Ovary (tissue), 3 donors: ENCODE data around the gene MYRF.

ENCODE experiments used
- EP300 ChIP-seq: sonication (generic); formaldehyde crosslinking; IDR thresholded peaks from one replicate; pipeline ENCODE4 v1.6.1; 2017; ENCODE audit warnings: antibody characterized with exemption
- POLR2A ChIP-seq: fragments of 450-650 bp; IDR thresholded peaks from one replicate; pipeline ENCODE4 v1.6.1; 2017; ENCODE audit warnings: antibody characterized with exemption, mild to moderate bottlenecking, moderate library complexity
- TF ChIP-seq, protein P1 (sequence below), 3 donors: fragments of 450-650 bp in 2 of 3; fragments of 200-600 bp in 1 of 3; IDR thresholded peaks; one replicate each; pipeline versions ENCODE4 v1.5.1 to v1.8.0; 2016 to 2022; ENCODE audit warnings: antibody characterized with exemption in 3 of 3, mild to moderate bottlenecking in 1 of 3
- donor health status: DM: no; HTN: no; CAD: no.

- TF ChIP-seq, protein P1, sequence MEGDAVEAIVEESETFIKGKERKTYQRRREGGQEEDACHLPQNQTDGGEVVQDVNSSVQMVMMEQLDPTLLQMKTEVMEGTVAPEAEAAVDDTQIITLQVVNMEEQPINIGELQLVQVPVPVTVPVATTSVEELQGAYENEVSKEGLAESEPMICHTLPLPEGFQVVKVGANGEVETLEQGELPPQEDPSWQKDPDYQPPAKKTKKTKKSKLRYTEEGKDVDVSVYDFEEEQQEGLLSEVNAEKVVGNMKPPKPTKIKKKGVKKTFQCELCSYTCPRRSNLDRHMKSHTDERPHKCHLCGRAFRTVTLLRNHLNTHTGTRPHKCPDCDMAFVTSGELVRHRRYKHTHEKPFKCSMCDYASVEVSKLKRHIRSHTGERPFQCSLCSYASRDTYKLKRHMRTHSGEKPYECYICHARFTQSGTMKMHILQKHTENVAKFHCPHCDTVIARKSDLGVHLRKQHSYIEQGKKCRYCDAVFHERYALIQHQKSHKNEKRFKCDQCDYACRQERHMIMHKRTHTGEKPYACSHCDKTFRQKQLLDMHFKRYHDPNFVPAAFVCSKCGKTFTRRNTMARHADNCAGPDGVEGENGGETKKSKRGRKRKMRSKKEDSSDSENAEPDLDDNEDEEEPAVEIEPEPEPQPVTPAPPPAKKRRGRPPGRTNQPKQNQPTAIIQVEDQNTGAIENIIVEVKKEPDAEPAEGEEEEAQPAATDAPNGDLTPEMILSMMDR (IDR thresholded peaks at IDR 0.05): no peak
- no peak for TF ChIP-seq POLR2A
- no peak for TF ChIP-seq EP300
These were observed 1.1 kb upstream of the MYRF start for GRCh38 chr11:61751384-61751783.
